ENCODE results near the gene ELP4. TPM values are rescaled to one million over a fixed set of nuclear protein-coding genes. Genes with fewer than 3 reads are reported as not detected.

Gene ELP4
- total RNA-seq, 1 experiment from 2014 or later = 17.2 TPM

DNA sequence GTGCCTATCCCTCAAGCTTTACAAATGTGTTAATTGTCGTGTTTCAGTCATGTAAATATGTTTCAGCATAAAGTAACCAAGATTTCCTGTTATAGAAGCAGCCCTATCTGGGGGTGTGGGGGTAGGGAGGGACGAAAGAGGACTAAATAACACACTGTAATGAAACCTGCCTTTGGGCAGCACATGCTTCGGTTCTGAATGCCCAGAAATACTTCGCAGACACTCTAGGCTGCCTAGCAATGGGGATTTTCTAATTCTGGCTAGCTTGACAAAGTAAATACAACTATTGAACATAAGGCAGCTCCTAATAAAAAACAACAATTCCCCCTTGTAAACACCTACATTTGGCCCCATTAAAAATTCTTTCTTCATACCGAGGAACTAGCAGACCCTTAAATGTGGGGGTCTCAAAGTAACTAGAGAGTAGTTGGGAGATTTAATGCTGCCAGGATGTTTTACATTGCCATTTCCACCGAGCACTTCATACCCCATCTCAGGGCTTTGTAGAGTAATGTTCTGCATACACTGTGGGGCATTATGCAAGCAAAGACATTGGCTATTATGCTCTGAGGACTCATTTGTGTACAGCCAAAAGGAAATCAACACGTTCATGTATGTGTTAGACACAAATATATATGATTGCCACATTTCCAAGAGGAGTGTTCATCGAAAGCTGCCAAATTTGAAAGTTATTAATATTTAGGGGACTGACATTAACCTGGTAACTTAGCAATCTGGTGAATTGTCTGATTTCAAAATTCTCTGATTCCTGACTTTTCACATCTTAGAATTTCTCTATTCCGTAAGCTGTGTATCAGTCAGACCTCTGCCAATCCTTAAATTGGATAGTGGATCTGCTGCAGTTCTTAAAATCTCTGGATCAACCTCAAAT is 259.4 kb downstream of the ELP4 start:
- TF ChIP-seq, protein P1, sequence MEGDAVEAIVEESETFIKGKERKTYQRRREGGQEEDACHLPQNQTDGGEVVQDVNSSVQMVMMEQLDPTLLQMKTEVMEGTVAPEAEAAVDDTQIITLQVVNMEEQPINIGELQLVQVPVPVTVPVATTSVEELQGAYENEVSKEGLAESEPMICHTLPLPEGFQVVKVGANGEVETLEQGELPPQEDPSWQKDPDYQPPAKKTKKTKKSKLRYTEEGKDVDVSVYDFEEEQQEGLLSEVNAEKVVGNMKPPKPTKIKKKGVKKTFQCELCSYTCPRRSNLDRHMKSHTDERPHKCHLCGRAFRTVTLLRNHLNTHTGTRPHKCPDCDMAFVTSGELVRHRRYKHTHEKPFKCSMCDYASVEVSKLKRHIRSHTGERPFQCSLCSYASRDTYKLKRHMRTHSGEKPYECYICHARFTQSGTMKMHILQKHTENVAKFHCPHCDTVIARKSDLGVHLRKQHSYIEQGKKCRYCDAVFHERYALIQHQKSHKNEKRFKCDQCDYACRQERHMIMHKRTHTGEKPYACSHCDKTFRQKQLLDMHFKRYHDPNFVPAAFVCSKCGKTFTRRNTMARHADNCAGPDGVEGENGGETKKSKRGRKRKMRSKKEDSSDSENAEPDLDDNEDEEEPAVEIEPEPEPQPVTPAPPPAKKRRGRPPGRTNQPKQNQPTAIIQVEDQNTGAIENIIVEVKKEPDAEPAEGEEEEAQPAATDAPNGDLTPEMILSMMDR (IDR thresholded peaks at IDR 0.05) = no peak
- TF ChIP-seq TCF7L2 (IDR thresholded peaks at IDR 0.05; ENCODE audit: low read depth, low read length) (no peak), POLR2AphosphoS5 (IDR thresholded peaks at IDR 0.05; ENCODE audit: low read depth, low read length) (no peak), SIN3A (IDR thresholded peaks at IDR 0.05; ENCODE audit: borderline replicate concordance, insufficient read depth, low read depth, low read length) (no peak)
- TF ChIP-seq, protein P2, sequence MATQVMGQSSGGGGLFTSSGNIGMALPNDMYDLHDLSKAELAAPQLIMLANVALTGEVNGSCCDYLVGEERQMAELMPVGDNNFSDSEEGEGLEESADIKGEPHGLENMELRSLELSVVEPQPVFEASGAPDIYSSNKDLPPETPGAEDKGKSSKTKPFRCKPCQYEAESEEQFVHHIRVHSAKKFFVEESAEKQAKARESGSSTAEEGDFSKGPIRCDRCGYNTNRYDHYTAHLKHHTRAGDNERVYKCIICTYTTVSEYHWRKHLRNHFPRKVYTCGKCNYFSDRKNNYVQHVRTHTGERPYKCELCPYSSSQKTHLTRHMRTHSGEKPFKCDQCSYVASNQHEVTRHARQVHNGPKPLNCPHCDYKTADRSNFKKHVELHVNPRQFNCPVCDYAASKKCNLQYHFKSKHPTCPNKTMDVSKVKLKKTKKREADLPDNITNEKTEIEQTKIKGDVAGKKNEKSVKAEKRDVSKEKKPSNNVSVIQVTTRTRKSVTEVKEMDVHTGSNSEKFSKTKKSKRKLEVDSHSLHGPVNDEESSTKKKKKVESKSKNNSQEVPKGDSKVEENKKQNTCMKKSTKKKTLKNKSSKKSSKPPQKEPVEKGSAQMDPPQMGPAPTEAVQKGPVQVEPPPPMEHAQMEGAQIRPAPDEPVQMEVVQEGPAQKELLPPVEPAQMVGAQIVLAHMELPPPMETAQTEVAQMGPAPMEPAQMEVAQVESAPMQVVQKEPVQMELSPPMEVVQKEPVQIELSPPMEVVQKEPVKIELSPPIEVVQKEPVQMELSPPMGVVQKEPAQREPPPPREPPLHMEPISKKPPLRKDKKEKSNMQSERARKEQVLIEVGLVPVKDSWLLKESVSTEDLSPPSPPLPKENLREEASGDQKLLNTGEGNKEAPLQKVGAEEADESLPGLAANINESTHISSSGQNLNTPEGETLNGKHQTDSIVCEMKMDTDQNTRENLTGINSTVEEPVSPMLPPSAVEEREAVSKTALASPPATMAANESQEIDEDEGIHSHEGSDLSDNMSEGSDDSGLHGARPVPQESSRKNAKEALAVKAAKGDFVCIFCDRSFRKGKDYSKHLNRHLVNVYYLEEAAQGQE (IDR thresholded peaks at IDR 0.05; ENCODE audit: insufficient read depth in 1 of 2, low read depth in 2 of 2, low read length in 1 of 2) = no peak
- in situ Hi-C loops (cut with HindIII; ENCODE audit: low pct_unique_long_range_greater_than_20kb, low sequenced_read_pairs) = no loop called here
- CTCF ChIA-PET = no interaction called here
- no peak overlapping the region for H3K27ac ChIP-seq (ENCODE audit: low read length)
- no TSS peak for BruUV-seq (replicated peaks)
- intact Hi-C loops (cut with micrococcal nuclease; ENCODE audit: unreplicated experiment) = no loop called here
- DNase-seq (ENCODE audit: low read depth, low spot score) (no peak), ATAC-seq (no peak)
- H3K36me3 ChIP-seq (ENCODE audit: control insufficient read depth, insufficient read depth, low read length) = no peaks in the 10 kb centered on the region
- H3K4me1 ChIP-seq (ENCODE audit: control insufficient read depth, insufficient read depth, low read length) = no peaks in the 10 kb centered on the region
- H3K9me3 ChIP-seq (ENCODE audit: control insufficient read depth, insufficient read depth, low read depth, low read length) = no peaks in the 10 kb centered on the region
- no peaks in the 10 kb centered on the region for H3K27me3 ChIP-seq (ENCODE audit: control insufficient read depth, insufficient read depth, low read length)
- no peak overlapping the region for H3K4me3 ChIP-seq (ENCODE audit: low read depth in 2 of 2, low read length in 2 of 2)
- POLR2A ChIA-PET = no interaction called here

DNA sequence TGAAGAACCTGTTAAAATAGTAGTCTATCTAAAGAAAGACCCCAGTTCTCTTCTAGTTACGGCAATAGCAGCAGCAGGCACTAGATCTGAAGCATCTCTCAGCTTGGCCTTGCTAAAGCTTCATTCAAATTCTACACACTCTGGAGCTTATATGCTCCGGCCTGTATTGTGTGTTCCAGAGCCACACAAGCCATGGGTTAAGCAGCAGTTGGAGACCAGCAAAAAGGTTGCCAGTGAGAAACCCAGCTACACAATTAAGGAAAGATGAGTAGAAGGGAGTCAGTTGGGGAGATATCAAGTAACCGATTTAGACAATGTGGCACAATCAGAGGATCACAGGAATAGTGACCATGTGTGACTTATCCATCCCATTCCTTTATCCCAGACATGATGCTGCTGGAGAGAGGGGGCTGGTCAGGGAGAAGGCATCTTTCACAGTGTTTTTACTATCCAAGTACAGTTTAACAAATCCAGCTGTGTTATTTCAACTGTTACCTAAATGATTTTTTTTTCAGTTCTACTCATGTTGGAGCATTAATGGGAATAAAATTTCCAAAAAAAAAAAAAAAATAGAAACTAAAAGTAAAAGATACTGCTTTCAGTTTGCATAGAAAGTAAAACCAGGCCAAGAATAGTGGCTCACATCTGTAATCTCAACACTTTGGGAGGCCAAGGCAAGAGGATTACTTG is 260.6 kb downstream of the ELP4 start:
- no peaks in the 10 kb centered on the region for H3K27me3 ChIP-seq (ENCODE audit: control insufficient read depth, insufficient read depth, low read length)
- no peaks in the 10 kb centered on the region for H3K36me3 ChIP-seq (ENCODE audit: control insufficient read depth, insufficient read depth, low read length)
- no TSS peak for BruUV-seq (replicated peaks)
- ChIA-PET POLR2A (no interaction called here), CTCF (no interaction called here)
- in situ Hi-C loops (cut with HindIII; ENCODE audit: low pct_unique_long_range_greater_than_20kb, low sequenced_read_pairs) (no loop called here), intact Hi-C loops (cut with micrococcal nuclease; ENCODE audit: unreplicated experiment) (no loop called here)
- H3K9me3 ChIP-seq (ENCODE audit: control insufficient read depth, insufficient read depth, low read depth, low read length) = no peaks in the 10 kb centered on the region
- H3K4me3 ChIP-seq (ENCODE audit: low read depth in 2 of 2, low read length in 2 of 2) = no peak overlapping the region
- no peak overlapping the region for H3K27ac ChIP-seq (ENCODE audit: low read length)
- no peak for ATAC-seq
- no peaks in the 10 kb centered on the region for H3K4me1 ChIP-seq (ENCODE audit: control insufficient read depth, insufficient read depth, low read length)
- TF ChIP-seq POLR2AphosphoS5 (IDR thresholded peaks at IDR 0.05; ENCODE audit: low read depth, low read length) = no peak
- TF ChIP-seq, protein P1 (IDR thresholded peaks at IDR 0.05) = no peak
- TF ChIP-seq SIN3A (IDR thresholded peaks at IDR 0.05; ENCODE audit: borderline replicate concordance, insufficient read depth, low read depth, low read length) = no peak
- TF ChIP-seq, protein P2 (IDR thresholded peaks at IDR 0.05; ENCODE audit: insufficient read depth in 1 of 2, low read depth in 2 of 2, low read length in 1 of 2) = no peak
- TF ChIP-seq TCF7L2 (IDR thresholded peaks at IDR 0.05; ENCODE audit: low read depth, low read length) = no peak
- no peak for DNase-seq (ENCODE audit: low read depth, low spot score)
